K562 (cell line): Measurements from ENCODE around the gene TUBB1. TPM values are rescaled to one million over a fixed set of nuclear protein-coding genes. Genes with fewer than 3 reads are reported as not detected.

Source experiments
- AFF4 ChIP-seq: sonication (generic); formaldehyde crosslinking; IDR thresholded peaks from 2 replicates; pipeline ENCODE4 v1.8.0; 2023; ENCODE audit warnings: mild to moderate bottlenecking, missing genetic modification reagents
- ARID2 ChIP-seq: fragments of 450-650 bp; IDR thresholded peaks from 2 replicates; pipeline ENCODE4 v1.6.1; 2017; ENCODE audit warnings: antibody characterized with exemption, mild to moderate bottlenecking
- ARID3B ChIP-seq: fragments of 250-450 bp; sonication (Bioruptor Pico); IDR thresholded peaks from 2 replicates; pipeline ENCODE4 v1.4.0; 2020; ENCODE audit warnings: borderline replicate concordance
- CSDE1 ChIP-seq, 2 experiments: fragments of 450-650 bp; IDR thresholded peaks; 2 replicates each; pipeline ENCODE4 v1.6.1; 2016; ENCODE audit warnings: mild to moderate bottlenecking in 1 of 2
- E2F1 ChIP-seq: sonication (generic); formaldehyde crosslinking; IDR thresholded peaks from 2 replicates; pipeline ENCODE4 v1.8.1; 2023; ENCODE audit warnings: mild to moderate bottlenecking, missing genetic modification reagents, moderate library complexity
- EZH2 ChIP-seq: IDR thresholded peaks from 2 replicates; pipeline ENCODE4 v1.6.1; 2012; ENCODE audit warnings: low read depth, mild to moderate bottlenecking, inconsistent platforms, low read length, borderline replicate concordance
- KLF16 ChIP-seq: IDR thresholded peaks from 2 replicates; pipeline ENCODE4 v1.6.1; 2016; ENCODE audit warnings: antibody characterized with exemption
- MAZ ChIP-seq, 2 experiments: fragments of 450-650 bp in 1 of 2; sonication (generic) in 1 of 2; formaldehyde crosslinking; IDR thresholded peaks in 1 of 2; conservative IDR thresholded peaks in 1 of 2; 2 replicates each; pipeline versions ENCODE4 v1.4.0 to v1.5.0; 2020; ENCODE audit warnings: mild to moderate bottlenecking in 1 of 2, missing genetic modification reagents in 1 of 2
- PHB2 ChIP-seq: fragments of 450-650 bp; IDR thresholded peaks from 2 replicates; pipeline ENCODE4 v1.6.1; 2017; ENCODE audit warnings: low read depth
- RCOR1 ChIP-seq, 2 experiments: IDR thresholded peaks; 2 replicates each; pipeline ENCODE4 v1.6.1; 2012; ENCODE audit warnings: low read depth in 2 of 2, low read length in 2 of 2, borderline replicate concordance in 1 of 2, improper control_type of control experiment in 1 of 2
- SAP30 ChIP-seq: fragments of 200-600 bp; sonication (generic); IDR thresholded peaks from 2 replicates; pipeline ENCODE4 v1.6.1; 2012; ENCODE audit warnings: borderline replicate concordance, low read depth, mild to moderate bottlenecking, moderate library complexity, low read length, control low read depth, inconsistent platforms; ENCODE audit not compliant: insufficient read depth, poor library complexity, severe bottlenecking
- ZNF316 ChIP-seq: fragments of 450-650 bp; IDR thresholded peaks from 2 replicates; pipeline ENCODE4 v1.6.1; 2016
- ZNF449 ChIP-seq: fragments of 250-450 bp; sonication (Bioruptor Pico); IDR thresholded peaks from 2 replicates; pipeline ENCODE4 v1.8.0; 2022; ENCODE audit warnings: moderate library complexity, mild to moderate bottlenecking, inconsistent platforms
- ZNF696 ChIP-seq: fragments of 250-450 bp; sonication (Bioruptor Pico); conservative IDR thresholded peaks from 2 replicates; pipeline ENCODE4 v1.4.0; 2020; ENCODE audit warnings: mild to moderate bottlenecking, moderate library complexity
- ZNF740 ChIP-seq, 3 experiments: fragments of 200-800 bp in 1 of 3; sonication (Bioruptor generic) in 1 of 3; sonication (generic) in 1 of 3; formaldehyde crosslinking in 1 of 3; IDR thresholded peaks; 2 replicates each; pipeline versions ENCODE4 v1.6.1 to v1.8.0; 2016 to 2022; ENCODE audit warnings: mild to moderate bottlenecking in 2 of 3, missing compliant biosample characterization in 2 of 3, missing genetic modification characterization in 2 of 3, missing genetic modification reagents in 1 of 3
- ZNF764 ChIP-seq: fragments of 250-450 bp; sonication (Bioruptor Pico); IDR thresholded peaks from 2 replicates; pipeline ENCODE4 v1.4.0; 2020; ENCODE audit warnings: low read depth, mild to moderate bottlenecking, moderate library complexity
- polyA plus RNA-seq, 8 experiments: library from polyadenylated mRNA; depleted of rRNA in 4 of 8; stranded (reverse) in 5 of 8; unstranded in 3 of 8; fragments of >200 nt; fragmentation: Nextera tagmentation in 2 of 8; fragmentation: Illumina TruSeq in 1 of 8; extraction: Ambion mirVana in 2 of 8; extraction: Trizol in 1 of 8; gene quantifications; 2 replicates each; pipeline versions ENCODE4 v1.2.1 to v1.2.3, GENCODE V29; 2011 to 2014; ENCODE audit warnings: inconsistent platforms in 1 of 8, missing spikeins in 1 of 8
- total RNA-seq, 7 experiments: library from RNA; depleted of rRNA in 6 of 7; stranded (reverse); fragments of >200 nt in 6 of 7; fragmentation: Illumina TruSeq in 2 of 7; extraction: Trizol in 2 of 7; gene quantifications; 2 replicates each; pipeline versions ENCODE4 v1.2.1 to v1.2.3, GENCODE V29; 2011 to 2021; ENCODE audit warnings: low replicate concordance in 1 of 7

Gene TUBB1
- total and polyA plus RNA-seq, 9 of the 15 experiments (the other 6 are each of a cell fraction or from before 2014, with no cell fraction given): 1.5 to 3.9 (median 2.4) TPM

GRCh38 chr20:59042796-59043631 lies 23.8 kb downstream of the TUBB1 start (continued):
- TF ChIP-seq ARID3B (no peak), AFF4 (0 out of 2 replicates have a peak, but pooled peaks have one; percentile 6), RCOR1 (IDR thresholded peaks at IDR 0.05; ENCODE audit: borderline replicate concordance in 1 of 2, low read depth in 2 of 2, low read length in 2 of 2) (no peak), ZNF449 (CRISPR knock-in tag) (no peak), MAZ (CRISPR knock-in tag; conservative IDR thresholded peaks at IDR 0.05 in 1 of 2, IDR thresholded peaks at IDR 0.05 in 1 of 2) (peak in 1 of 2 experiments; percentile 33; a peak in 1 of 4 replicates), ARID2 (no peak), SAP30 (no peak), ZNF764 (CRISPR knock-in tag) (no peak), E2F1 (CRISPR knock-in tag) (no peak), CSDE1 (IDR thresholded peaks at IDR 0.05) (no peak), KLF16 (no peak), ZNF696 (CRISPR knock-in tag) (no peak), ZNF316 (no peak), PHB2 (no peak), EZH2 (no peak), ZNF740 (CRISPR knock-in tag; IDR thresholded peaks at IDR 0.05) (no peak), ZNF740 (tag; IDR thresholded peaks at IDR 0.05) (no peak)
